ENCODE measurements around the gene NBAS. TPM values are rescaled to one million over a fixed set of nuclear protein-coding genes. Genes with fewer than 3 reads are reported as not detected.

Gene NBAS
- total and polyA plus RNA-seq, 12 donors, result 26.4 to 79.1 (median 56.3) TPM

GRCh38 chr2:15271276-15271675, 289.9 kb downstream of the NBAS start:
- Histone ChIP-seq H3K4me1 (no peaks in the 10 kb centered on the region), H3K36me3 (peaks cover 0 to 63% (median 8%) of the 10 kb centered on the region in 9 donors), H3K27ac (no peak overlapping the region), H3K4me3 (no peak overlapping the region), H3K9me3 (no peaks in the 10 kb centered on the region), H3K27me3 (no peaks in the 10 kb centered on the region)
- ATAC-seq, result no peak
- intact Hi-C loops (cut with DNase I), result no loop called here
- TF ChIP-seq CTCF (IDR thresholded peaks at IDR 0.05), result no peak
- WGBS, 2 donors, result 87 to 89% methylated on average over 3 of the region's 3 CpGs
- no peak for DNase-seq

- 82 to 88% methylated on average over 4 of the region's 4 CpGs for WGBS, 2 donors
- no peak for ATAC-seq
- Histone ChIP-seq H3K4me1 (no peaks in the 10 kb centered on the region), H3K9me3 (no peaks in the 10 kb centered on the region), H3K27me3 (no peaks in the 10 kb centered on the region), H3K27ac (no peak overlapping the region), H3K36me3 (peaks cover 0 to 47% (median 0%) of the 10 kb centered on the region in 9 donors), H3K4me3 (no peak overlapping the region)
- no peak for DNase-seq
- no peak for TF ChIP-seq CTCF (IDR thresholded peaks at IDR 0.05)
- intact Hi-C loops (cut with DNase I), result no loop called here
These were observed 292.1 kb downstream of the NBAS start for GRCh38 chr2:15269043-15269442.

- intact Hi-C loops (cut with DNase I), result no loop called here
- ATAC-seq, result no peak
- Histone ChIP-seq H3K27ac (no peak overlapping the region), H3K4me1 (no peaks in the 10 kb centered on the region), H3K4me3 (no peak overlapping the region), H3K27me3 (no peaks in the 10 kb centered on the region), H3K9me3 (no peaks in the 10 kb centered on the region), H3K36me3 (peaks cover 0 to 30% (median 0%) of the 10 kb centered on the region in 9 donors)
- WGBS, 2 donors, result 65 to 87% methylated on average over 3 of the region's 3 CpGs
- no peak for DNase-seq
- no peak for TF ChIP-seq CTCF (IDR thresholded peaks at IDR 0.05)
These were observed 295.2 kb downstream of the NBAS start for GRCh38 chr2:15265889-15266288.

GRCh38 chr2:15263976-15264685, 297.0 kb downstream of the NBAS start:
- intact Hi-C loops (cut with DNase I), result no loop called here
- 85 to 94% methylated on average over 8 of the region's 8 CpGs for WGBS, 2 donors
- H3K4me3 ChIP-seq, result no peak overlapping the region
- no peaks in the 10 kb centered on the region for H3K4me1 ChIP-seq
- peaks cover 0 to 40% (median 0%) of the 10 kb centered on the region in 9 donors for H3K36me3 ChIP-seq
- no peak overlapping the region for H3K27ac ChIP-seq
- no peaks in the 10 kb centered on the region for H3K27me3 ChIP-seq
- peaks cover 0 to 6% (median 0%) of the 10 kb centered on the region in 11 donors for H3K9me3 ChIP-seq
- DNase-seq, result no peak
- TF ChIP-seq CTCF (IDR thresholded peaks at IDR 0.05), result no peak
- no peak for ATAC-seq

Data from heart right ventricle (tissue), 16 donors.